PC-9 (cell line): Measurements from ENCODE around the gene TBC1D16.

ENCODE experiments used
- CTCF ChIP-seq: fragments of 200-600 bp; sonication (generic); conservative IDR thresholded peaks from 2 replicates; pipeline ENCODE4 v1.6.1; 2017; ENCODE audit warnings: mixed run types, antibody characterized with exemption, mild to moderate bottlenecking, moderate library complexity
- EZH2 ChIP-seq: fragments of 200-600 bp; sonication (generic); IDR thresholded peaks from 2 replicates; pipeline ENCODE4 v1.8.0; 2017; ENCODE audit warnings: antibody characterized with exemption, low read depth

GRCh38 chr17:79909121-79909520 is 126.6 kb downstream of the TBC1D16 start:
- TF ChIP-seq CTCF (no peak), EZH2 (no peak)
